GM19324 (cell line): ENCODE data around the gene MFAP2.
"Not testable (repeated sequence)": the region's sequence is repeated elsewhere in the genome, so short reads cannot be mapped to it uniquely, and the experiment has no call there.

Source experiments
- ATAC-seq: cut with Tn5 transposase; IDR thresholded peaks from one replicate; pipeline ENCODE4 v1.9.1; 2021; ENCODE audit warnings: mild to moderate bottlenecking, moderate library complexity; ENCODE audit not compliant: unreplicated experiment, low FRiP score

The MFAP2 gene

DNA sequence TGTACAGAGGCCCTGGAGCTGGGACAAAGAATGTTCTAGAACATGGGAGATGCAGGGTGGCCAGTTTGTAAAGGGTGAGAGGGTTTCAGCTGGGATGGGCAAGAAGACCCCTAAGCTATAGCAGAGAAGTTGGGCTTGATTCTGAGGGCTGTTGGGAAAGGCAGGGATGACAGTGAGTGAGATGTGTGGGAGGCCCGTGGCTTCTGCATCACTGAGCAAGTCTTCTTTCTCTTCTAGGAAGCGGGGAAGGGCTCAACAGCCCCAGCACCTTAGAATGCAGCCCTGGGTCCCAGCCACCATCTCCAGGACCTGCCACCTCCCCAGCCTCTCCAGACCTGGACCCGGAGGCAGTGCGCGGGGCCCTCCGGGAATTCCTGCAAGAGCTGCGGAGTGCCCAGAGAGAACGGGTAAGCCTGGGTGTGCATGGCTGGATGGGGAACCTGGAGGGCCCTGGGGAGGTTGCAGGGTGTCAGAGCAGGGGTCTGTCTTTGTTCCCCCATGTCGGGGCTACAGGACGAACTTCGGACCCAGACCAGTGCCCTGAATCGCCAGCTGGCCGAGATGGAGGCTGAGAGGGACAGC lies 14.8 kb downstream of the MFAP2 start:
- no peak for ATAC-seq

DNA sequence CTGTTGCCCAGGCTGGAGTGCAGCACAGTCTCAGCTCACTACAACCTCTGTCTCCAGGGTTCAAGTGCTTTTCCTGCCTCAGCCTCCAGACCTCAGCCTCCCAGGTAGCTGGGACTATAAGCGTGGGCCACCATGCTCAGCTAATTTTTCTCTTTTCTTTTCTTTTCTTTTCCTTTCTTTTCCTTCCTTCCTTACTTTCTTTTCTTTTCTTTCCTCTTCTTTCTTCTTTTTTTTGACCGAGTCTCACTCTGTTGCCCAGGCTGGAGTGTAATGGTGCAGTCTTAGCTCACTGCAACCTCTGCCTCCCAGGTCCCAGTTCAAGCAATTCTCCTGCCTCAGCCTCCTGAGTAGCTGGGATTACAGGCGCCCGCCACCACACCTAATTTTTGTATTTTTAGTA lies 16.3 kb downstream of the MFAP2 start:
- ATAC-seq, result not testable (repeated sequence)

DNA sequence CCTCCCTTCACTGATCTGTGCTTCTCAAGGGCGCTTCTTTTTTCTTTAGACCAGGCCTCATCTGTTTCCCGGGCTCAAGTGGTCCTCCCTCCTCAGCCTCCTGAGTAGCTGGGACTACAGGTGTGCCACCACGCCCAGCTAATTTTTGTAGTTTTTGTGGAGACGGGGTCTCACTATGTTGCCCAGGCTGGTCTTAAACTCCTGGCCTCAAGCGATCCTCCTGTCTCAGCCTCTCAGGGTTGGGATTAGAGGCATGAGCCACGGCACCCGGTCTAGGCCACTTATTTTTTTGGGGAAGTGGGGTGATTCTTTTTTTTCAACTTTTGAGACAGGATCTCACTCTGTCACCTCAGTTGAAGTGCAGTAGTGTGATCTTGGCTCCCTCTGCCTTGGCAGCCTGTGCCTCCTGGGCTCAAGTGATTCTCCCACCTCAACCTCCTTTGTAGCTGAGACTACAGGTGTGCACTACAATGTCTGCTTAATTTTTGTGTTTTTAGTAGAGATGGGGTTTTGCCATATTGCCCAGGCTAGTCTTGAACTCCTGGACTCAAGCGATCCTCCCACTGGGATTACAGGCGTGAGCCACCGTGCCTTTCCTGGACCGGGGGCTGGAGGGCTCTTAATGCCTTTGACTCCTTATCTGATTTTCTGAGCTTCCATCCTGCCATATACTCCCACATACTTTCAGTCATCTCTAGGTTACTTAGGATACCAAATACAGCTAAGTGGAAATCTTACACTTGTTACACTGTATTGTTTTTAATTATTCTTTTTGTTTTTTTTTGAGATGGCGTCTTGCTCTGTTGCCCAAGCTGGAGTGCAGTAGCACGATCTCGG lies 18.9 kb downstream of the MFAP2 start:
- no peak for ATAC-seq

DNA sequence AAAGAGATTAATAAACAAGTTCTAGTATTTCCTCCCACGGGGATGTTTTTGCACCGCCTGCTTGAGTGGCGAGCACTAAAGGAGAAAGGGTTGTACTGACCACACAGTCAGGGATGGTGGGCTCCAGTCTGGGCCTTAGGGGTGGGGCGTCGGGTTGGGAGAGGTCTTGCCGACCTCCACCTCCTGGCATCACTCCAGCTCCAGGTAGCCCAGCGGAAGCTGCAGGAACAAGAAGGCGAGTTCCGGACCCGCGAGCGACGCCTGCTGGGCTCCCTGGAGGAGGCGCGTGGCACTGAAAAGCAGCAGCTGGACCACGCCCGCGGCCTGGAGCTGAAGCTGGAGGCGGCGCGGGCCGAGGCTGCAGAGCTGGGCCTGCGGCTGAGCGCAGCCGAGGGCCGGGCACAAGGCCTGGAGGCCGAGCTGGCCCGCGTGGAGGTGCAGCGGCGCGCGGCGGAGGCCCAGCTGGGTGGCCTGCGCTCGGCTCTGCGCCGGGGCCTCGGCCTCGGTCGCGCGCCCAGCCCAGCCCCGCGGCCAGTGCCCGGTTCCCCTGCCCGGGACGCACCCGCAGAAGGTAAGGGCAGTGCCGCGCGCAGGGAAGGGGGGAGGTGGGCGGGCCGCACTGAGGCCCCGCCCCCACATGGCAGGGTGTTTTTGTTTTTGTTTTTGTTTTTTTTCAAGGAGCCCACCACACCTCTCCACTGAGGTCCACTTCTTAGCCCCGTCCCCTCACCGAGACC lies 19.7 kb downstream of the MFAP2 start:
- ATAC-seq, result peak; percentile 76

DNA sequence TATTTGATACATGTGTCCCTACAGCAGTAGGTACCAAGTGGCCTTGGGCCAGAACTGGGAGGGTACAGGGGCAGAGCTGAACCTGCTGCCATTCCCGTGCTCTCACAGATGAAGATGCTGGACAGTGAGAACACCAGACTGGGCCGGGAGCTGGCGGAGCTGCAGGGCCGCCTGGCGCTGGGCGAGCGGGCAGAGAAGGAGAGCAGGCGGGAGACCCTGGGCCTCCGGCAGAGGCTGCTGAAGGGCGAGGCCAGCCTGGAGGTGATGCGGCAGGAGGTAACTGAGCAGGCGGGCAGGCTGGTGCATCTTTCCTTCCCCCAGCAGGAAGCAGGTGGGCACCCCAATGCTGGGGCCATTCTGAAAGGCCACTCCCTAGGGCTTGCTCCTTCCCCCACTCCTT lies 21.9 kb downstream of the MFAP2 start:
- ATAC-seq, result no peak

DNA sequence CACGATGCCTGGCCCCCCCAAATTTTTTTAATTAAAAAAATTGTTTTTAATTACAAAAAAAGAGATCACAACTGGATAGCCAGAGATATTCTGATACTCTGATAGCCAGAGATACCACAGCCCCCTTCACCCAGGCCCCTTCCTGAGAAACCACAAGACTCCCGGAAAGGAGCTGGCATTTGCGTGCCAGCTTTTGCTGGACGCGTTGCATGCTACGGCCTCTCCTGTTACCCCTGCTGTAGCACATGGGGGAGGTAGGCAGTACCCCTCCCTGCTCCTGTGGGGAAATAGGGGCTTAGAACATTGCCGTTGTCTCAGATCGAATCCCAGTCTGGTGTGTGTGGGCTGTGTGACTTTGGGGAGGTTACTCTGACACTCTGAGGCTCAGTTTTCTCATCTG lies 22.7 kb downstream of the MFAP2 start:
- no peak for ATAC-seq

DNA sequence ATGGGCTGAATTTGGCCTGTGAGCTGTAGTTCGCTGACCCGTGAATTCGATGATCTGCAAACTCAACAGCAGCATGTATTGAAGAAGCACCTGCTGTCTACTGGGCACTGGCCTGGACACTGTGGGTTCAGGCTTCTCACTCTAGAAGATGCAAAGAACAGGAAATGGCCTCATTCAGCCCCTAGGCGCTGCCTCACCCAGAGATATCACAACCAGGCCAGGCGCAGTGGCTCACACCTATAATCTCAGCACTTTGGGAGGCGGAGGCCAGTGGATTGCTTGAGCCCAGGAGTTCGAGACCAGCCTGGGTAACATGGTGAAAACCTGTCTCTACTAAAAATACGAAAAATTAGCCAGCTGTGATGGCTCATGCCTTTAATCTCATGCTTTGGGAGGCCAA lies 23.6 kb downstream of the MFAP2 start:
- ATAC-seq, result no peak

DNA sequence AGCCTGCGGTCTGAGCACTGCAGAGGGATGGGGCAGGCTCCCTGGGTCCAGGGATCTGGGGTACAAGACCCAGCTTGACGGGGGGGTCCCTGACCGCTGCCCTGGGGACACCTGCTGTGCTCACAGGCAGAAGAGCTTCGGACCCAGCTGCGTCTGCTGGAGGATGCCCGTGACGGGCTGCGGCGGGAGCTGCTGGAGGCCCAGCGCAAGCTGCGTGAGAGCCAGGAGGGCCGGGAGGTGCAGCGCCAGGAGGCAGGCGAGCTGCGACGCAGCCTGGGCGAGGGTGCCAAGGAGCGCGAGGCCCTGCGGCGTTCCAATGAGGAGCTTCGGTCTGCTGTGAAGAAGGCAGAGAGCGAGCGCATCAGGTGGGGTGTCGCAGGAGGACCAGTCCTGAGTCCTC lies 25.2 kb downstream of the MFAP2 start:
- ATAC-seq, result no peak

DNA sequence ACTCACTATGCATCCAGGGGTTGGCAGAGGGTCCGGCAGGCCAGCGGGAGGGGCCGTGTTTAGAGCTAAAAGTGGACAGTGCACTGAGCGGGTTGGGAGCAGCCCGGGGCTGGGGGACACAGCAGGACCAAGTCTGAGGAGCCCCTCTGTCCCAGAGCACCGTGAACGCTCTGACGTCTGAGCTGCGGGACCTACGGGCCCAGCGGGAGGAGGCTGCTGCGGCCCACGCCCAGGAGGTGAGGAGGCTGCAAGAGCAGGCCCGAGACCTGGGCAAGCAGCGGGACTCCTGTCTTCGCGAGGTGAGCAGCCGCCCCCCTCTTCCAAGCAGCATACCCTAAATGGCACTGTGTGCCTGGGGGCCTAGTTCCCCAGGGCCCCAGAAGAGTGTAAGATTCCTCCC lies 25.8 kb downstream of the MFAP2 start:
- ATAC-seq, result no peak

DNA sequence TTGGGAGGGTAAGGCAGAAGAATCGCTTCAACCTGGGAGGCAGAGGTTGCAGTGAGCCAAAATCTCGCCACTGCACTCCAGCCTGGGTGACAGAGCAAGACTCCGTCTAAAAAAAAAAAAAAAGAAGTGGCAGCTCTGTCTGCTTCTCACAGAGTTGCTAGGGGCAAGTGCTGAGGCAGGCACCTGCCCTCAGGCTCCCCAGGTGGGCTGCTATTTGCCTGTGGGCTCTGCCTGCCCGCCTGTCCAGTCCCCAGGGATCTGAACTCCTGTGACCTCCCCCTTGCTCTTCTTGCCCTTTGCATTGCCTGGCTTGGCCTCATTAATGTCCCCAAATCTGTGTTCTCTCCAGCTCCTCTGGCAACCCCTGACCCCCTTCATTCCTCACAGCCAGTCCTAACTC lies 28.0 kb downstream of the MFAP2 start:
- ATAC-seq, result not testable (repeated sequence)

DNA sequence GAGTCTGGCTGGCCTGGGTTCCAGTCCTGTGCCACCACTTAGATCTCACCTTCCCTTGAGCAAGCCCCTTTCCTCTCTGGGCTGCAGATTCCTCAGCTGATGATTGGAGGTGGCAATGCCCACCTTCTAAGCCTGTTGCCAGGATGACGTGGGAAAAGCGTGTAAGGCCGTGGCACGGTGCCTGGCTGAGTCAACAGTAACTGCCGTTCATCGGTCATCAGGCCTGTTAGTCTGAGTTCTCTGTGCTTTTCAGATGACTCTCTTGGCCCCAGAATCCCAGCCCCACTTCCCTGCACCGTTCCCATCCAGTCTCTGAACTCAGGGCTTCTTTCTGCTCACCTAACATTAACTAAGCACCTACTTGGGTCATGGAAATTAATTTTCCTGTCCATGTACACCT lies 31.4 kb downstream of the MFAP2 start:
- not testable (repeated sequence) for ATAC-seq

DNA sequence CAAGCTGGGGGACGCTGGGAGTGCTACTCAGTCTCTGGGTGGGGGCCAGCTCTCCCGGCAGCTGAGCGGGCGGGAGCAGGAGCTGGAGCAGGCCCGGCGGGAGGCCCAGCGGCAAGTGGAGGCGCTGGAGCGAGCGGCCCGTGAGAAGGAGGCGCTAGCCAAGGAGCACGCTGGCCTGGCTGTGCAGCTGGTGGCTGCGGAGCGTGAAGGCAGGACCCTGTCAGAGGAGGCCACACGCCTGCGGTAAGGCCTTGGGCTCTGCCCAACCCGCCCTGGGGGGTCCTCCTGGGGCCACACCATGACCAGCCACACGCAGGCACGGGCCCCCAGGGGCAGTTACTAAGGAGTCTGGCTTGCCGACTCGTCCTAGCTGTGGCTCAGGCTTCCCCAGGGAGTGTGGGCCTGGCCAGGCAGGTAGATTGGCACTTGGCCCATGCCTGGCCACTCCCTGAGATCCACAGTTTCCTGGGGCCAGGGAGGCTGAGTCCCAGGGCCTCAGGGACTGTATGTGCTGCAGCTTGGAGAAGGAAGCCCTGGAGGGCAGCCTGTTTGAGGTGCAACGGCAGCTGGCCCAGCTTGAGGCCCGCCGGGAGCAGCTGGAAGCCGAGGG lies 32.0 kb downstream of the MFAP2 start:
- not testable (repeated sequence) for ATAC-seq

DNA sequence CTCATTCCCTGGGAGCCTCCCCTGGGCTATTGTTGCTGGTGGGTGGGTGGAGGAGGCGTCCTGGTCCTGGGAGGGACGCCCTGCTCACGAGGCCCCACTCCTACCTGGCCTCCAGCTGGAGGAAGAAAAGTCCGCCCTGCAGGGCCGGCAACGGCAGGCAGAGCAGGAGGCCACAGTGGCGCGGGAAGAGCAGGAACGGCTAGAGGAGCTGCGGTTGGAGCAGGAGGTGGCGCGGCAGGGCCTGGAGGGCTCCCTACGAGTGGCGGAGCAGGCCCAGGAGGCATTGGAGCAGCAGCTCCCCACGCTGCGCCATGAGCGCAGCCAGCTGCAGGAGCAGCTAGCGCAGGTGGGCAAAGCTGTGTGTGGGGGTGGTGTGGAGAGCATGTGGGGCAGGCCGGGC lies 33.8 kb downstream of the MFAP2 start:
- ATAC-seq, result no peak

DNA sequence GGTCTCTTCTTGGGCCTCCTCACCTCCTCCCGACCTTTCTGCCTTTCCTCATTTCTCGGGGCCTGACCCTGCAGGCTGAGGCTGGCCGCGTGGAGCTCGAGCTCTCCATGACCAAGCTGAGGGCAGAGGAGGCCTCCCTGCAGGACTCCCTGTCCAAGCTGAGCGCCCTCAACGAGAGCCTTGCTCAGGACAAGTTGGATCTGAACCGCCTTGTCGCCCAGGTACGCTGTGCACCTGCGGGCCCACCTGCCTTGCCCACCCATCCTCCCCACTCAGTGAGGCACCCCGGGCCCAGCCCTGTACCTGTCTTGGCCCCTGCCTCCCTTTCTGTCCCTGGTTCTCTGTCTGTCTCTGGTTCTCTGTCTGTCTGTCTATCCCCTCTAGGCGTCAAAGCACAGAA lies 34.2 kb downstream of the MFAP2 start:
- ATAC-seq, result not testable (repeated sequence)

DNA sequence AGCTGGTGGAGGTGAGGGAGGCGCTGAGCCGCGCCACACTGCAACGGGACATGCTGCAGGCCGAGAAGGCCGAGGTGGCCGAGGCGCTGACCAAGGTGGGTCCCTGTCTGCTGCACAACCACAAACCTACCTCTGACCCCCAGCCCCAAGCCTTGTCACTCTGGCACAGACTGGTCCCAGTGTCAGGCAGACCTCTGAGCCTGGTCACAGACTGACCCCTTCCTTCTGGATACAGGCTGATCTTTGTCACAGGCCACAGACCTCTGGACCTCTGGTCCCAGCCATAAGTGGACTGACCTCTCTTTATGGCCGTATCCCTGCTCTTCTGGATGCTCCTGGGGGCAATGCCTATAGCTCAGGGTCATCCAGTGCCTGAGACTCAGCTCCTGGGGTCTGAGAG lies 34.9 kb downstream of the MFAP2 start:
- not testable (repeated sequence) for ATAC-seq

DNA sequence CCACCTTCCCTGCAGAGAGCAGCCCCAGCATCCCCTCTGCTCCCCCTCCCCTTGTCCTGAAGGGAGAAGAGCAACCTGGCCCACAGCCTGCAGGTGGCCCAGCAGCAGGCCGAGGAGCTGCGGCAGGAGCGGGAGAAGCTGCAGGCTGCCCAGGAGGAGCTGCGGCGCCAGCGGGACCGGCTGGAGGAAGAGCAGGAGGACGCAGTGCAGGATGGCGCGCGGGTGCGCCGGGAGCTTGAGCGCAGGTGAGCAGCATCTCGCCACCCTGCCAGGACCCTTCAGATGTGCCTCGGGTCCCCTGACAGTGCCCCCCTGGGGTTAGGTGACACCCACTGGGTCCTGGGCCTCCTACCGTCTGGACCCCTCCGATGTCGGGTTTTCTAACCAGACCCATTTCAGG lies 36.4 kb downstream of the MFAP2 start:
- no peak for ATAC-seq

DNA sequence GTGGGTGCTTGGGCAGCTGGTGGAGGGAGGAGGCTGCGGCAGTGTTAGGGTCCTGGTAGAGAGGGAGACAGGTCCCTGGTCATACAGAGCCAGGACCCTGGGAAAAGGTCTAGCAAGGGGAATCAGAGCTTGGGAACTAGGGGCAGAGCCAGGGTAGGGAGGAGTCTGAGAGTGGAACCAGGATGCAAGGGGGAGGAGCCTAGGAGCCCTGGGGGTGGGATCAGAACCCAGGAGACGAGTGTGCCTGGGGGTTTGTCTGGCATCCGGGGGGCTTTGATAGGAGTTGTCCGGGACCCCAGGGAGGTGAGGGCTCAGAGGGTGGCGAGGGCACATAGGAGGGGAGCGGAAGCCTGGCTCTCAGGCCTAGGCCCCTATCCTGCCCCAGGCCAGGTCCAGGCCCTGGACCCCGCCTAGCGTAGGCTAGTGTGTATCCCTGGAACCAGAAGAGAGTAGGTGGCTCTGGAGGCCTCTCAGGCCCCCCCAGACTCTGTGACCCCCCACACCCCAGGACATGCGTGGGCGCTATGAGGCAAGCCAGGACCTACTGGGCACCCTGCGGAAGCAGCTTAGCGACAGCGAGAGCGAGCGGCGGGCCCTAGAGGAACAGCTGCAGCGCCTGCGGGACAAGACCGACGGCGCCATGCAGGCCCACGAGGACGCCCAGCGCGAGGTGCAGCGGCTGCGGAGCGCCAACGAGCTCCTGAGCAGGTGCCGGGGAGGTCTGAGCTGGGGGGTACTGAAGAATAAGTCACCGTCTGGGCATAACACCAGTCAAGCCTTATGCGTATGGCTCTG lies 40.8 kb downstream of the MFAP2 start:
- not testable (repeated sequence) for ATAC-seq

DNA sequence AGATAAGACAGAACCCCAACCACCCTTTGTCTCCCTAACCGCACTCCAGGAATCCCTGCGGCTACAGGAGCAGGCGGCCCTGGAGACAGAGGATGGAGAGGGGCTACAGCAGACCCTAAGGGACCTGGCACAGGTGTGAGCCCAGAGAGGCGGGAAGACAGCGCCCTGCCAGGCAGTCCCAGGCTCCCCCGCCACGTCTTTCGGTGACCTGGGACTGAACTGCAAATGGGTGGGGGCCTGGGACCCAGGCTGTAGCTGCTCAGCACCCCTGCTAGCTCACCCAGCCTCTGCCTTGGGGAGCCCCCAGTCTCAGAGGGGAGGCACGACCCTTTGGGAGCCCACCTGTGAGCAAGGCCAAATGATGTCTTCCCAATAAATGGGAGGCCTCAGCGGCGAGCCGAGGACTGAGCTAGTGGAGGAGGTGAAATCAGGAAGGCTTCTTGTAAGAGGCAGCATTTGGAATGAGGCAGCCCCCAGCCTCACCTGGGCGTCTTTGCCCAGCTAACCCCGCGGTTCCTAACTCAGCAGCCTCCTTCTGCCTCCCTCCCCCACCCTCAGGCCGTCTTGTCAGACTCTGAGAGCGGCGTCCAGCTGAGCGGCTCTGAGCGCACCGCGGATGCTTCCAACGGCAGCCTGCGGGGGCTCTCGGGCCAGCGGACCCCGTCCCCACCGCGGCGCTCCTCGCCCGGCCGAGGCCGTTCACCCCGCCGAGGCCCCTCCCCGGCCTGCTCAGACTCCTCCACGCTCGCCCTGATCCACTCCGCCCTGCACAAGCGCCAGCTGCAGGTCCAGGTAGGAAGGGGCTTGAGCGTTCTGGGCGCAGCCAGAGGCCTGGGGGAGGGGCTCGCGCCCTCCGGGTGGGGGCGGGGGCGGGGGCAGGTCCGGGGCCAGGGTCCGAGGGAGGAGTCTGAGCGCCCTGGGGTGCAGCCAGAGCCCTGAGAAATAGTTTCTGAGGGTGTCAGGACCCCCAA lies 41.8 kb downstream of the MFAP2 start:
- ATAC-seq, result no peak

DNA sequence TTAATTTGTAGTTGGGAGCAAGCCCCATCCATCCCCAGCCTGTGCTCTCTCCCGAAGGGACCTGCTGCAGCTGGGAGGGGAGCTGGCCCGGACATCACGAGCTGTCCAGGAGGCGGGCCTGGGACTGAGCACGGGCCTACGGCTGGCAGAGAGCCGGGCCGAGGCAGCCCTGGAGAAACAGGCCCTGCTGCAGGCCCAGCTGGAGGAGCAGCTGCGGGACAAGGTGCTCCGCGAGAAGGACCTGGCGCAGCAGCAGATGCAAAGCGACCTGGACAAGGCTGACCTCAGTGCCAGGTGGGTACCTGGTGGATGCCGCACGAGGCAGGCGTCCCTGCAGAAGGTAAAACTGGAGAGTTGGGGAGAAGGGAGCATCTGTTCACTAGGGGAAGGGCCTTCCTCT lies 43.8 kb downstream of the MFAP2 start:
- ATAC-seq, result not testable (repeated sequence)
